Activated naive CD4-positive, alpha-beta T cell treated with anti-CD3 and anti-CD28 coated beads, Interleukin-2, amount 50 U/mL, for 24 hours (primary cell): Measurements from ENCODE around the gene GALNT9.
A peak's percentile ranks its signal among the peaks of the same experiment; 100 is the strongest.
"Not testable (repeated sequence)": the region's sequence is repeated elsewhere in the genome, so short reads cannot be mapped to it uniquely, and the experiment has no call there.

Experiments
- H3K27ac Mint-ChIP-seq: one replicate; pipeline ENCODE4 v1.8.0; 2021; ENCODE audit warnings: mild to moderate bottlenecking, mixed read lengths
- H3K27me3 Mint-ChIP-seq: one replicate; pipeline ENCODE4 v1.8.0; 2021; ENCODE audit warnings: mixed read lengths
- H3K36me3 Mint-ChIP-seq: one replicate; pipeline ENCODE4 v1.8.0; 2021; ENCODE audit warnings: mixed read lengths
- H3K4me1 Mint-ChIP-seq: one replicate; pipeline ENCODE4 v1.8.0; 2021; ENCODE audit warnings: mixed read lengths
- H3K4me3 Mint-ChIP-seq: one replicate; pipeline ENCODE4 v1.8.0; 2021; ENCODE audit warnings: mild to moderate bottlenecking, mixed read lengths
- H3K9me3 Mint-ChIP-seq: one replicate; pipeline ENCODE4 v1.8.0; 2021; ENCODE audit warnings: mixed read lengths

Gene GALNT9

GRCh38 chr12:132329036-132329719 is at the start of gene GALNT9:
Gene GALNT9, minus strand, starts transcription at chr12:132329589. Its CDS starts 386 bp downstream, at chr12:132329203.
- H3K4me1 Mint-ChIP-seq = peaks cover 11% of the 10 kb centered on the region
- peak within 1 kb of the TSS; percentile 63 for H3K4me3 Mint-ChIP-seq
- H3K9me3 Mint-ChIP-seq = no peaks in the 10 kb centered on the region
- H3K36me3 Mint-ChIP-seq = peaks cover 2% of the 10 kb centered on the region
- no peak within 1 kb of the TSS for H3K27ac Mint-ChIP-seq
- H3K27me3 Mint-ChIP-seq = peaks cover 15% of the 10 kb centered on the region

- peaks cover 24% of the 10 kb centered on the region for H3K27me3 Mint-ChIP-seq
- H3K4me3 Mint-ChIP-seq, H3K4me1 Mint-ChIP-seq, H3K27ac Mint-ChIP-seq, H3K36me3 Mint-ChIP-seq, H3K9me3 Mint-ChIP-seq: not testable (repeated sequence)
These were observed 49.7 kb upstream of the GALNT9 start for GRCh38 chr12:132379057-132379456.

- Mint-ChIP-seq H3K27me3 (peaks cover 31% of the 10 kb centered on the region), H3K4me1 (no peaks in the 10 kb centered on the region), H3K4me3 (no peak overlapping the region), H3K36me3 (no peaks in the 10 kb centered on the region), H3K27ac (no peak overlapping the region), H3K9me3 (no peaks in the 10 kb centered on the region)
These were observed 47.8 kb upstream of the GALNT9 start for GRCh38 chr12:132377147-132377546.

- Mint-ChIP-seq H3K4me1 (no peaks in the 10 kb centered on the region), H3K36me3 (no peaks in the 10 kb centered on the region), H3K27ac (no peak overlapping the region), H3K4me3 (no peak overlapping the region), H3K27me3 (peaks cover 34% of the 10 kb centered on the region), H3K9me3 (no peaks in the 10 kb centered on the region)
These were observed 47.1 kb upstream of the GALNT9 start for GRCh38 chr12:132376464-132376830.

- Mint-ChIP-seq H3K27ac (no peak overlapping the region), H3K27me3 (peaks cover 38% of the 10 kb centered on the region), H3K4me3 (no peak overlapping the region), H3K4me1 (no peaks in the 10 kb centered on the region), H3K36me3 (no peaks in the 10 kb centered on the region), H3K9me3 (no peaks in the 10 kb centered on the region)
These were observed 46.5 kb upstream of the GALNT9 start for GRCh38 chr12:132375747-132376463.

- no peaks in the 10 kb centered on the region for H3K4me1 Mint-ChIP-seq
- H3K36me3 Mint-ChIP-seq = no peaks in the 10 kb centered on the region
- peaks cover 48% of the 10 kb centered on the region for H3K27me3 Mint-ChIP-seq
- H3K9me3 Mint-ChIP-seq = no peaks in the 10 kb centered on the region
- H3K4me3 Mint-ChIP-seq = no peak overlapping the region
- H3K27ac Mint-ChIP-seq = no peak overlapping the region
These were observed 45.4 kb upstream of the GALNT9 start for GRCh38 chr12:132374612-132375445.

- H3K36me3 Mint-ChIP-seq = no peaks in the 10 kb centered on the region
- H3K27ac Mint-ChIP-seq = no peak overlapping the region
- H3K9me3 Mint-ChIP-seq = no peaks in the 10 kb centered on the region
- peaks cover 51% of the 10 kb centered on the region for H3K27me3 Mint-ChIP-seq
- no peak overlapping the region for H3K4me3 Mint-ChIP-seq
- no peaks in the 10 kb centered on the region for H3K4me1 Mint-ChIP-seq
These were observed 44.7 kb upstream of the GALNT9 start for GRCh38 chr12:132373901-132374611.

GRCh38 chr12:132367852-132368251 is 38.5 kb upstream of the GALNT9 start:
- Mint-ChIP-seq H3K27ac (no peak overlapping the region), H3K36me3 (no peaks in the 10 kb centered on the region), H3K9me3 (no peaks in the 10 kb centered on the region), H3K4me3 (no peak overlapping the region), H3K4me1 (no peaks in the 10 kb centered on the region), H3K27me3 (peaks cover 22% of the 10 kb centered on the region)

- Mint-ChIP-seq H3K27ac (no peak overlapping the region), H3K36me3 (no peaks in the 10 kb centered on the region), H3K9me3 (no peaks in the 10 kb centered on the region), H3K4me1 (no peaks in the 10 kb centered on the region), H3K4me3 (no peak overlapping the region), H3K27me3 (peaks cover 22% of the 10 kb centered on the region)
These were observed 37.9 kb upstream of the GALNT9 start for GRCh38 chr12:132367071-132367851.

- no peak overlapping the region for H3K27ac Mint-ChIP-seq
- no peak overlapping the region for H3K4me3 Mint-ChIP-seq
- H3K4me1 Mint-ChIP-seq = no peaks in the 10 kb centered on the region
- H3K27me3 Mint-ChIP-seq = peaks cover 18% of the 10 kb centered on the region
- no peaks in the 10 kb centered on the region for H3K36me3 Mint-ChIP-seq
- H3K9me3 Mint-ChIP-seq = no peaks in the 10 kb centered on the region
These were observed 37.0 kb upstream of the GALNT9 start for GRCh38 chr12:132366341-132366861.

GRCh38 chr12:132365226-132365625 is 35.8 kb upstream of the GALNT9 start:
- no peaks in the 10 kb centered on the region for H3K36me3 Mint-ChIP-seq
- no peak overlapping the region for H3K4me3 Mint-ChIP-seq
- peaks cover 7% of the 10 kb centered on the region for H3K27me3 Mint-ChIP-seq
- H3K27ac Mint-ChIP-seq = no peak overlapping the region
- H3K4me1 Mint-ChIP-seq = no peaks in the 10 kb centered on the region
- H3K9me3 Mint-ChIP-seq = no peaks in the 10 kb centered on the region

GRCh38 chr12:132364348-132364902 is 35.0 kb upstream of the GALNT9 start:
- Mint-ChIP-seq H3K27me3 (peaks cover under 1% of the 10 kb centered on the region), H3K4me3 (no peak overlapping the region), H3K9me3 (no peaks in the 10 kb centered on the region), H3K4me1 (no peaks in the 10 kb centered on the region), H3K27ac (no peak overlapping the region), H3K36me3 (no peaks in the 10 kb centered on the region)

- no peak overlapping the region for H3K4me3 Mint-ChIP-seq
- H3K4me1 Mint-ChIP-seq = no peaks in the 10 kb centered on the region
- no peaks in the 10 kb centered on the region for H3K27me3 Mint-ChIP-seq
- H3K9me3 Mint-ChIP-seq = no peaks in the 10 kb centered on the region
- no peak overlapping the region for H3K27ac Mint-ChIP-seq
- H3K36me3 Mint-ChIP-seq = no peaks in the 10 kb centered on the region
These were observed 34.4 kb upstream of the GALNT9 start for GRCh38 chr12:132363661-132364347.
